UCSD-AML1 (cell line): Measurements from ENCODE around the gene NR3C2.
"Not testable (repeated sequence)": the region's sequence is repeated elsewhere in the genome, so short reads cannot be mapped to it uniquely, and the experiment has no call there.

Source experiments
- DNase-seq: peaks from one replicate; lab custom pipeline; 2025; ENCODE audit not compliant: unreplicated experiment; lab: John Stamatoyannopoulos, UW

Gene NR3C2

GRCh38 chr4:148083073-148083472, 359.1 kb downstream of the NR3C2 start:
- not testable (repeated sequence) for DNase-seq

GRCh38 chr4:148081745-148082144, 360.5 kb downstream of the NR3C2 start:
- no peak for DNase-seq

- no peak for DNase-seq
Observed at GRCh38 chr4:148081267-148081666, 360.9 kb downstream of the NR3C2 start.

- DNase-seq, result no peak
Observed at GRCh38 chr4:148079961-148080360, 362.3 kb downstream of the NR3C2 start.

GRCh38 chr4:148078061-148078460, 364.2 kb downstream of the NR3C2 start:
- DNase-seq, result no peak

- no peak for DNase-seq
Observed at GRCh38 chr4:148077581-148077980, 364.6 kb downstream of the NR3C2 start.

GRCh38 chr4:148076964-148077363, 365.2 kb downstream of the NR3C2 start:
- DNase-seq, result no peak

- no peak for DNase-seq
Observed at GRCh38 chr4:148075438-148075837, 366.8 kb downstream of the NR3C2 start.

GRCh38 chr4:148074462-148074861, 367.8 kb downstream of the NR3C2 start:
- DNase-seq, result no peak

GRCh38 chr4:148073349-148073748, 368.9 kb downstream of the NR3C2 start:
- no peak for DNase-seq

GRCh38 chr4:148072789-148073188, 369.4 kb downstream of the NR3C2 start:
- DNase-seq, result no peak

- no peak for DNase-seq
Observed at GRCh38 chr4:148071009-148071408, 371.2 kb downstream of the NR3C2 start.

- no peak for DNase-seq
Observed at GRCh38 chr4:148069895-148070178, 372.4 kb downstream of the NR3C2 start.

- DNase-seq, result no peak
Observed at GRCh38 chr4:148069086-148069894, 372.9 kb downstream of the NR3C2 start.

- no peak for DNase-seq
Observed at GRCh38 chr4:148068065-148068911, 373.9 kb downstream of the NR3C2 start.

GRCh38 chr4:148067301-148067916, 374.8 kb downstream of the NR3C2 start:
- DNase-seq, result no peak

- no peak for DNase-seq
Observed at GRCh38 chr4:148065075-148065474, 377.1 kb downstream of the NR3C2 start.

- no peak for DNase-seq
Observed at GRCh38 chr4:148064451-148064850, 377.8 kb downstream of the NR3C2 start.

GRCh38 chr4:148062301-148062950, 379.8 kb downstream of the NR3C2 start:
- DNase-seq, result no peak

- no peak for DNase-seq
Observed at GRCh38 chr4:148061795-148062194, 380.4 kb downstream of the NR3C2 start.

GRCh38 chr4:148061141-148061481, 381.1 kb downstream of the NR3C2 start:
- DNase-seq, result no peak
